PC-3 (cell line): Measurements from ENCODE around the gene CNTNAP5. TPM values are rescaled to one million over a fixed set of nuclear protein-coding genes. Genes with fewer than 3 reads are reported as not detected.
A peak's percentile ranks its signal among the peaks of the same experiment; 100 is the strongest.

Experiments
- ATAC-seq: fragments of 200-7000 bp; cut with Tn5 transposase; 2 replicates; pipeline ENCODE4 v1.9.1; 2020; ENCODE audit warnings: mild to moderate bottlenecking, moderate library complexity
- BruUV-seq: library from RNA; stranded (reverse); fragments of 400-500 nt; replicated peaks from 2 replicates; lab custom pipeline; 2021; lab: Mats Ljungman, UMichigan
- CTCF ChIA-PET: fragments of 300-600 bp; sonication (Branson Sonifier 250); formaldehyde crosslinking; loops from one replicate; lab custom pipeline; 2022; ENCODE audit warnings: antibody characterized with exemption; lab: Charles Lee
- POLR2A ChIA-PET: fragments of 300-600 bp; sonication (Branson Sonifier 250); formaldehyde crosslinking; loops from one replicate; lab custom pipeline; 2022; ENCODE audit warnings: antibody characterized with exemption; ENCODE audit not compliant: unreplicated experiment; lab: Charles Lee
- DNase-seq: peaks from one replicate; pipeline ENCODE4 v3.0.0-alpha.2; 2015
- H2AFZ ChIP-seq: fragments of 300-600 bp; sonication (generic); 2 replicates; pipeline ENCODE4 v1.6.0; 2016; ENCODE audit warnings: antibody characterized with exemption, low read length
- H3F3A ChIP-seq: fragments of 300-600 bp; sonication (generic); one replicate; pipeline ENCODE4 v1.6.0; 2017; ENCODE audit warnings: antibody characterized with exemption, low read length, control low read depth, mild to moderate bottlenecking; ENCODE audit not compliant: unreplicated experiment
- H3K27ac ChIP-seq: fragments of 300-600 bp; sonication (generic); 2 replicates; pipeline ENCODE4 v1.5.1; 2016; ENCODE audit warnings: mild to moderate bottlenecking, low read length
- H3K27me3 ChIP-seq: fragments of 300-600 bp; sonication (generic); 2 replicates; pipeline ENCODE4 v1.6.1; 2016; ENCODE audit warnings: low read length, mixed read lengths
- H3K36me3 ChIP-seq: fragments of 300-600 bp; sonication (generic); 2 replicates; pipeline ENCODE4 v1.6.1; 2016; ENCODE audit warnings: low read depth, mixed run types, low read length, mixed read lengths
- H3K4me1 ChIP-seq: fragments of 300-600 bp; sonication (generic); 2 replicates; pipeline ENCODE4 v1.5.1; 2016; ENCODE audit warnings: low read length; ENCODE audit not compliant: insufficient read depth
- H3K4me2 ChIP-seq: fragments of 300-600 bp; sonication (generic); 2 replicates; pipeline ENCODE4 v1.6.0; 2016; ENCODE audit warnings: low read length
- H3K4me3 ChIP-seq: fragments of 300-600 bp; sonication (generic); 2 replicates; pipeline ENCODE4 v1.5.1; 2016; ENCODE audit warnings: mild to moderate bottlenecking, low read length, mixed read lengths
- H3K79me2 ChIP-seq: fragments of 300-600 bp; sonication (generic); 2 replicates; pipeline ENCODE4 v1.6.1; 2017; ENCODE audit warnings: low read length, mixed read lengths
- H3K9ac ChIP-seq: fragments of 300-600 bp; sonication (generic); 2 replicates; pipeline ENCODE4 v1.6.0; 2016; ENCODE audit warnings: mild to moderate bottlenecking, low read length
- H3K9me2 ChIP-seq: fragments of 300-600 bp; sonication (generic); replicated peaks from 2 replicates; pipeline ENCODE4 v1.6.1; 2016; ENCODE audit warnings: mixed run types, low read length, mixed read lengths
- H3K9me3 ChIP-seq: fragments of 300-600 bp; sonication (generic); 2 replicates; pipeline ENCODE4 v1.6.1; 2016; ENCODE audit warnings: low read length, mixed read lengths
- H4K20me1 ChIP-seq: fragments of 300-600 bp; sonication (generic); 2 replicates; pipeline ENCODE4 v1.6.1; 2016; ENCODE audit warnings: low read length, mixed read lengths
- CTCF ChIP-seq: fragments of 300-600 bp; sonication (generic); conservative IDR thresholded peaks from 2 replicates; pipeline ENCODE4 v1.5.1; 2017; ENCODE audit warnings: antibody characterized with exemption, low read depth, mild to moderate bottlenecking, low read length
- EZH2 ChIP-seq: fragments of 300-600 bp; sonication (generic); IDR thresholded peaks from one replicate; pipeline ENCODE4 v1.6.1; 2017; ENCODE audit warnings: antibody characterized with exemption, mild to moderate bottlenecking, low read length; ENCODE audit not compliant: unreplicated experiment
- EZH2phosphoT487 ChIP-seq: fragments of 300-600 bp; sonication (generic); IDR thresholded peaks from 2 replicates; pipeline ENCODE4 v1.6.1; 2018; ENCODE audit warnings: mild to moderate bottlenecking, antibody characterized with exemption, low read length, borderline replicate concordance
- intact Hi-C: fragments of 100-400 bp; cut with micrococcal nuclease; formaldehyde crosslinking; loops from 2 replicates; pipeline ENCODE4 v1.9.0; 2023
- total RNA-seq: library from RNA; depleted of rRNA; stranded (reverse); fragments of >200 nt; gene quantifications from 2 replicates; pipeline ENCODE4 v1.2.3, GENCODE V29; 2014

The CNTNAP5 gene
- total RNA-seq, 1 experiment from 2014 or later: not detected

GRCh38 chr2:124079045-124079444 is 54.0 kb downstream of the CNTNAP5 start:
- H3K27me3 ChIP-seq: no peaks in the 10 kb centered on the region
- H3K9me3 ChIP-seq: 0 out of 2 replicates have a peak, but pooled peaks cover 4% of the 10 kb centered on the region
- ATAC-seq (no peak), DNase-seq (no peak)
- no peaks in the 10 kb centered on the region for H3K9me2 ChIP-seq
- H2AFZ ChIP-seq: no peak overlapping the region
- no peak overlapping the region for H3K9ac ChIP-seq
- H3K4me1 ChIP-seq: no peaks in the 10 kb centered on the region
- no peak overlapping the region for H3K27ac ChIP-seq
- H3K4me2 ChIP-seq: no peak overlapping the region
- no TSS peak for BruUV-seq
- intact Hi-C loops: no loop called here
- ChIA-PET POLR2A (no interaction called here), CTCF (no interaction called here)
- no peaks in the 10 kb centered on the region for H3K79me2 ChIP-seq
- H3K36me3 ChIP-seq: no peaks in the 10 kb centered on the region
- TF ChIP-seq CTCF (no peak), EZH2phosphoT487 (no peak), EZH2 (no peak)
- H3K4me3 ChIP-seq: no peak overlapping the region
- H3F3A ChIP-seq: no peaks in the 10 kb centered on the region
- no peaks in the 10 kb centered on the region for H4K20me1 ChIP-seq

GRCh38 chr2:124080281-124081153 is 55.4 kb downstream of the CNTNAP5 start:
- H3K27ac ChIP-seq: no peak overlapping the region
- DNase-seq (no peak), ATAC-seq (no peak)
- no peaks in the 10 kb centered on the region for H3F3A ChIP-seq
- H3K4me3 ChIP-seq: no peak overlapping the region
- intact Hi-C loops: no loop called here
- no peak overlapping the region for H3K9ac ChIP-seq
- no peaks in the 10 kb centered on the region for H3K9me2 ChIP-seq
- TF ChIP-seq EZH2phosphoT487 (no peak), CTCF (no peak), EZH2 (no peak)
- no peaks in the 10 kb centered on the region for H3K79me2 ChIP-seq
- ChIA-PET CTCF (no interaction called here), POLR2A (no interaction called here)
- no peaks in the 10 kb centered on the region for H3K36me3 ChIP-seq
- no peaks in the 10 kb centered on the region for H4K20me1 ChIP-seq
- no peaks in the 10 kb centered on the region for H3K27me3 ChIP-seq
- no TSS peak for BruUV-seq
- 0 out of 2 replicates have a peak, but pooled peaks cover 4% of the 10 kb centered on the region for H3K9me3 ChIP-seq
- no peak overlapping the region for H2AFZ ChIP-seq
- H3K4me1 ChIP-seq: no peaks in the 10 kb centered on the region
- H3K4me2 ChIP-seq: no peak overlapping the region

- ChIA-PET CTCF (no interaction called here), POLR2A (no interaction called here)
- Histone ChIP-seq H3K4me1 (no peaks in the 10 kb centered on the region), H3K36me3 (no peaks in the 10 kb centered on the region), H3K9me3 (0 out of 2 replicates have a peak, but pooled peaks cover 4% of the 10 kb centered on the region), H3K79me2 (no peaks in the 10 kb centered on the region), H3F3A (no peaks in the 10 kb centered on the region), H4K20me1 (no peaks in the 10 kb centered on the region), H3K4me2 (no peak overlapping the region), H3K27ac (no peak overlapping the region), H3K9me2 (no peaks in the 10 kb centered on the region), H3K4me3 (no peak overlapping the region), H3K27me3 (no peaks in the 10 kb centered on the region), H3K9ac (no peak overlapping the region), H2AFZ (no peak overlapping the region)
- BruUV-seq: no TSS peak
- ATAC-seq: no peak
- TF ChIP-seq EZH2 (no peak), CTCF (no peak), EZH2phosphoT487 (no peak)
- intact Hi-C loops: no loop called here
- peak; percentile 15 for DNase-seq
Measured at GRCh38 chr2:124081154-124081716, 56.1 kb downstream of the CNTNAP5 start.
